Esophagus squamous epithelium (tissue), 5 donors: Measurements from ENCODE around the gene ASCL2. TPM values are rescaled to one million over a fixed set of nuclear protein-coding genes. Genes with fewer than 3 reads are reported as not detected.
"Not testable (repeated sequence)": the region's sequence is repeated elsewhere in the genome, so short reads cannot be mapped to it uniquely, and the experiment has no call there.

Experiments
- DNase-seq: peaks from one replicate; lab custom pipeline; 2025; lab: John Stamatoyannopoulos, UW
- H3K27ac ChIP-seq, 4 donors: fragments of 200-600 bp; sonication (generic); one replicate each; pipeline ENCODE4 v1.5.1; 2016 to 2019; ENCODE audit warnings: mild to moderate bottlenecking in 1 of 4
- H3K27me3 ChIP-seq, 4 donors: fragments of 200-600 bp; sonication (generic); 1 replicate in 3 of 4; 2 replicates in 1 of 4; pipeline versions ENCODE4 v1.5.1 to v1.6.0; 2017 to 2021; ENCODE audit warnings: antibody characterized with exemption in 1 of 4
- H3K36me3 ChIP-seq, 3 donors: fragments of 200-600 bp; sonication (generic); one replicate each; pipeline ENCODE4 v1.5.1; 2016 to 2019
- H3K4me1 ChIP-seq, 3 donors: fragments of 200-600 bp; sonication (generic); one replicate each; pipeline ENCODE4 v1.5.1; 2017 to 2019
- H3K4me3 ChIP-seq, 4 donors: fragments of 200-600 bp; sonication (generic); 1 replicate in 3 of 4; 2 replicates in 1 of 4; pipeline ENCODE4 v1.5.1; 2016 to 2019; ENCODE audit warnings: mild to moderate bottlenecking in 2 of 4, moderate library complexity in 1 of 4
- H3K9me3 ChIP-seq, 3 donors: fragments of 200-600 bp; sonication (generic); one replicate each; pipeline ENCODE4 v1.5.1; 2016 to 2019
- CTCF ChIP-seq, 6 experiments: fragments of 450-650 bp in 4 of 6; fragments of 200-600 bp in 2 of 6; sonication (generic) in 2 of 6; IDR thresholded peaks; one replicate each; pipeline ENCODE4 v1.5.1; 2016 to 2019; ENCODE audit warnings: antibody characterized with exemption in 6 of 6, mild to moderate bottlenecking in 4 of 6, moderate library complexity in 4 of 6
- POLR2A ChIP-seq, 4 donors: fragments of 450-650 bp; IDR thresholded peaks; one replicate each; pipeline ENCODE4 v1.6.1; 2017; ENCODE audit warnings: antibody characterized with exemption in 4 of 4, mild to moderate bottlenecking in 4 of 4, moderate library complexity in 3 of 4
- WGBS, 2 donors: methylation state at CpG; one replicate each; pipeline ENCODE4 v1.1.5; 2018; 5-methylcytosine and 5-hydroxymethylcytosine counted together
- intact Hi-C: fragments of 100-400 bp; cut with DNase I; formaldehyde crosslinking; loops from one replicate; pipeline ENCODE4 v1.15.0; 2022
- total RNA-seq, 4 donors: library from RNA; depleted of rRNA; stranded (reverse); fragments of >200 nt; gene quantifications; one replicate each; pipeline ENCODE4 v1.1.0, GENCODE V29; 2016
- donor health status: DM: yes; HTN: yes; CAD: no.

Gene ASCL2
- total RNA-seq, 4 donors from 2014 or later: 0.67 to 5.1 (median 2.3) TPM

- TF ChIP-seq CTCF (IDR thresholded peaks at IDR 0.05): no peak
- no peak for TF ChIP-seq POLR2A (IDR thresholded peaks at IDR 0.05)
- Histone ChIP-seq H3K4me1 (no peaks in the 10 kb centered on the region), H3K36me3 (no peaks in the 10 kb centered on the region), H3K27ac (no peak overlapping the region), H3K9me3 (no peaks in the 10 kb centered on the region), H3K4me3 (no peak overlapping the region), H3K27me3 (peaks cover 0 to 45% (median 0%) of the 10 kb centered on the region in 4 donors)
- intact Hi-C loops: no loop called here
- WGBS, 2 donors: 87 to 94% methylated on average over 13 to 18 of the region's 20 CpGs
- DNase-seq: no peak
These were observed 23.2 kb upstream of the ASCL2 start for GRCh38 chr11:2293531-2293971.

- H3K27me3 ChIP-seq: peaks cover 0 to 62% (median 0%) of the 10 kb centered on the region in 4 donors
- 25 to 40% methylated on average over 7 to 8 of the region's 10 CpGs for WGBS, 2 donors
- DNase-seq: no peak
- H3K27ac ChIP-seq: no peak overlapping the region
- TF ChIP-seq POLR2A (IDR thresholded peaks at IDR 0.05): no peak
- TF ChIP-seq CTCF (IDR thresholded peaks at IDR 0.05): no peak
- H3K4me1 ChIP-seq: peaks cover 0 to 3% (median 0%) of the 10 kb centered on the region in 3 donors
- H3K9me3 ChIP-seq: no peaks in the 10 kb centered on the region
- intact Hi-C loops: no loop called here
- H3K36me3 ChIP-seq: no peaks in the 10 kb centered on the region
- H3K4me3 ChIP-seq: no peak overlapping the region
These were observed 20.0 kb upstream of the ASCL2 start for GRCh38 chr11:2290351-2290841.

- TF ChIP-seq CTCF (IDR thresholded peaks at IDR 0.05): no peak
- TF ChIP-seq POLR2A (IDR thresholded peaks at IDR 0.05): no peak
- 64 to 78% methylated on average over 10 of the region's 10 CpGs for WGBS, 2 donors
- no peak for DNase-seq
- Histone ChIP-seq H3K27ac (no peak overlapping the region), H3K36me3 (no peaks in the 10 kb centered on the region), H3K27me3 (peaks cover 0 to 64% (median 0%) of the 10 kb centered on the region in 4 donors), H3K4me3 (no peak overlapping the region), H3K9me3 (no peaks in the 10 kb centered on the region), H3K4me1 (peaks cover 0 to 3% (median 0%) of the 10 kb centered on the region in 3 donors)
- intact Hi-C loops: no loop called here
These were observed 19.5 kb upstream of the ASCL2 start for GRCh38 chr11:2289859-2290258.

- no peak overlapping the region for H3K27ac ChIP-seq
- H3K9me3 ChIP-seq: no peaks in the 10 kb centered on the region
- TF ChIP-seq CTCF (IDR thresholded peaks at IDR 0.05) (no peak), POLR2A (IDR thresholded peaks at IDR 0.05) (no peak)
- no peaks in the 10 kb centered on the region for H3K36me3 ChIP-seq
- H3K4me3 ChIP-seq: no peak overlapping the region
- no peak for DNase-seq
- peaks cover 0 to 67% (median 0%) of the 10 kb centered on the region in 4 donors for H3K27me3 ChIP-seq
- WGBS, 2 donors: 61 to 79% methylated on average over 2 to 6 of the region's 6 CpGs
- H3K4me1 ChIP-seq: peaks cover 0 to 3% (median 0%) of the 10 kb centered on the region in 3 donors
- intact Hi-C loops: no loop called here
These were observed 19.0 kb upstream of the ASCL2 start for GRCh38 chr11:2289350-2289749.

- DNase-seq: no peak
- no peak overlapping the region for H3K27ac ChIP-seq
- WGBS, 2 donors: 50 to 58% methylated on average over 15 to 16 of the region's 16 CpGs
These were observed 16.7 kb upstream of the ASCL2 start for GRCh38 chr11:2287091-2287490.

GRCh38 chr11:2286350-2286749, 16.0 kb upstream of the ASCL2 start:
- H3K27me3 ChIP-seq: peaks cover 0 to 76% (median 0%) of the 10 kb centered on the region in 4 donors
- WGBS, 2 donors: 84 to 85% methylated on average over 6 to 9 of the region's 13 CpGs
- H3K27ac ChIP-seq, H3K9me3 ChIP-seq, H3K4me3 ChIP-seq, DNase-seq, intact Hi-C loops, H3K4me1 ChIP-seq, H3K36me3 ChIP-seq: not testable (repeated sequence)

More at GRCh38 chr11:2287091-2287490, 16.7 kb upstream of the ASCL2 start:
- Histone ChIP-seq H3K4me3 (no peak overlapping the region), H3K36me3 (no peaks in the 10 kb centered on the region), H3K4me1 (peaks cover 0 to 3% (median 0%) of the 10 kb centered on the region in 3 donors), H3K27me3 (peaks cover 0 to 70% (median 0%) of the 10 kb centered on the region in 4 donors), H3K9me3 (no peaks in the 10 kb centered on the region)
- TF ChIP-seq POLR2A (IDR thresholded peaks at IDR 0.05) (no peak), CTCF (IDR thresholded peaks at IDR 0.05) (no peak)
- intact Hi-C loops: no loop called here
